WI38 (cell line): ENCODE measurements around the gene RBFOX1.
"Not testable (repeated sequence)": the region's sequence is repeated elsewhere in the genome, so short reads cannot be mapped to it uniquely, and the experiment has no call there.

Source experiments
- H3K4me3 ChIP-seq: 2 replicates; pipeline ENCODE4 v1.5.1; 2011; ENCODE audit warnings: low read depth, mild to moderate bottlenecking, control low read depth, low read length
- TF ChIP-seq, protein P1 (sequence below): IDR thresholded peaks from 2 replicates; pipeline ENCODE4 v1.5.1; 2012; ENCODE audit warnings: low read depth, mild to moderate bottlenecking, control low read depth, low read length

The RBFOX1 gene

DNA sequence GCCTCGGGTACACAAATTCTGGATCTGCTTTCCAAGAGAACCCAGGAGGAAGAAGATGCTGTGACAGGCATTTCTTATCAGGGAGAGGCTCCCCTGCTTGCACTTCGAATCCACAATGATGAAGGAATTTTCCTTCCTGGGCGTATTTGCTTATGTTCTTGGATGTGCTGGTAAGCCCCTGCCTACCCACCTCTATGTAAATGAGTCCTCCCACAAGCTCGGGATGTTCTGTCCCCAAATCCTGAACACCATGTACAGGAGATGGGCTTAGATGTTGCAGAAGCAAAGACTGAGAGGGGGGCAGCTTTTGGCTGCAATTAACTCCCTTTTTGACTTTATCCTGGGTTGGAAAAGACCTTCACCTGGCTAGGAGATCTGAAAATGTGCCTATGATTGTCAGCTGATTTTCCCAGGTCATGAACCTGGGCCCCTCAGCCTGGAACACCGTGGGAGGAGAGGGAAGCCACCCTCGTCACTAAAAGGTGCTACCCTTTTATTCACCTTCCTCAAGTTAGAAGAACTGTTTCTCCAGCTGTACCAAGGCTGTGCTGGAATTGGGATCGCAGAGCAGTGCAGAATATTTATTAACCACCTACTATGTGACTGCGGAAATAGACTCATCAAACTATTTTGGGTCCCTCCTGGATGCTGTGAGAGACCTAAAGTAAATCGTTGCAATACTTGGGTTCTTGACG lies 150.1 kb downstream of the RBFOX1 start:
- no peak overlapping the region for H3K4me3 ChIP-seq
- TF ChIP-seq, protein P1, sequence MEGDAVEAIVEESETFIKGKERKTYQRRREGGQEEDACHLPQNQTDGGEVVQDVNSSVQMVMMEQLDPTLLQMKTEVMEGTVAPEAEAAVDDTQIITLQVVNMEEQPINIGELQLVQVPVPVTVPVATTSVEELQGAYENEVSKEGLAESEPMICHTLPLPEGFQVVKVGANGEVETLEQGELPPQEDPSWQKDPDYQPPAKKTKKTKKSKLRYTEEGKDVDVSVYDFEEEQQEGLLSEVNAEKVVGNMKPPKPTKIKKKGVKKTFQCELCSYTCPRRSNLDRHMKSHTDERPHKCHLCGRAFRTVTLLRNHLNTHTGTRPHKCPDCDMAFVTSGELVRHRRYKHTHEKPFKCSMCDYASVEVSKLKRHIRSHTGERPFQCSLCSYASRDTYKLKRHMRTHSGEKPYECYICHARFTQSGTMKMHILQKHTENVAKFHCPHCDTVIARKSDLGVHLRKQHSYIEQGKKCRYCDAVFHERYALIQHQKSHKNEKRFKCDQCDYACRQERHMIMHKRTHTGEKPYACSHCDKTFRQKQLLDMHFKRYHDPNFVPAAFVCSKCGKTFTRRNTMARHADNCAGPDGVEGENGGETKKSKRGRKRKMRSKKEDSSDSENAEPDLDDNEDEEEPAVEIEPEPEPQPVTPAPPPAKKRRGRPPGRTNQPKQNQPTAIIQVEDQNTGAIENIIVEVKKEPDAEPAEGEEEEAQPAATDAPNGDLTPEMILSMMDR, result no peak

DNA sequence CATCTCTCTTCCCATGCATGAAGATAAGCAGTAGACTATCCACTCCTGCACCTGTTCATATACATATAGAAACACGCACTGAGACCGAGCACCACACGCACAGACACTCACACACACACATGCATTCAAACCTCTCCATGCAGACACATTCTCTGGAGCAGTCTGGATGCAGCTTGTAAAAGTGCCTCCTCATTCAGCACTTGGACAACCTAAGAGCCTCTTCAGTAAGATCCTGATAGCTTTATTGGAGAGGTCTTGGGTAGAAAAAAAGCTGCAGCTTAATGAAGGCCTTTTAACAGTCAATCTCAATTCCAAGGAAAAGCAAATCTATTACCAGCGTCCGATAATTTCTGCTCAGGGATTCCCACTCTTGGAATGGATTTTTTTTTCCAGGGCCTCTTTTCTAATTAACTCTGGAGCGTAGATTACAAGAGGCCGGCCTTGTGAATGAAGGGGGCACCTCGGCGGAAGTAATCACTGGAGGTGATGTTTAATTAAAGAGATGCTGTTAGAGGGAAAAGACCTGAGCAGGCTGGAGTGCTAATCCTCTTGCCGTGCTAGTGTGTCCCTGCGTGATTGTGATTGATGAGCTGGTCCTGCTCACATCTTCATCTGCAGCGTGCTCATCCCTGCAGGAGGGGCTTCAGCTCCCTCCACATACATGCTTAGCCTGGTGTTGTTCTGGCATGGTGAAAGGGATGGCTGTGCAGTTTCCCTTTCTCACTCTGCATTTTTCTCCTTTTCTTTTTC lies 155.1 kb downstream of the RBFOX1 start:
- TF ChIP-seq, protein P1, result no peak
- no peak overlapping the region for H3K4me3 ChIP-seq

DNA sequence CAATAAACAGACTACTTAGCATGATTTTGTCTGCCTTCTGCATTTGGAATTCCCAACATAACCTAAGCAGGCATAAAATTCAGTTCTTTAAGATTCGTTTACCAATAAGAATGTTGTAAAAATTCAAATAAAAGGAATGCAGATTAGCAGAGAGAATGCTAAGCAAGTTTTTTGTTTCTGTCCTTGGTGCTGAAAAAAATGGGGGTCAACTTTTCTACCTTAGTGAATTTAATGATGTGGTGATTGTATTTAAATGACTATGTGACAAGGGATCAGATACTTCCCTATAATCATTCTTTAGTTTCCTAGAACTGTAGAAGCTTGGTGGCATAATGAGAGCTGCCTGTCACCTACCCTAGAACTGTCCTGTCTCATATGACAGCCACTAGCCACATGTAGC lies 159.5 kb downstream of the RBFOX1 start:
- H3K4me3 ChIP-seq, result no peak overlapping the region
- TF ChIP-seq, protein P1, result no peak

DNA sequence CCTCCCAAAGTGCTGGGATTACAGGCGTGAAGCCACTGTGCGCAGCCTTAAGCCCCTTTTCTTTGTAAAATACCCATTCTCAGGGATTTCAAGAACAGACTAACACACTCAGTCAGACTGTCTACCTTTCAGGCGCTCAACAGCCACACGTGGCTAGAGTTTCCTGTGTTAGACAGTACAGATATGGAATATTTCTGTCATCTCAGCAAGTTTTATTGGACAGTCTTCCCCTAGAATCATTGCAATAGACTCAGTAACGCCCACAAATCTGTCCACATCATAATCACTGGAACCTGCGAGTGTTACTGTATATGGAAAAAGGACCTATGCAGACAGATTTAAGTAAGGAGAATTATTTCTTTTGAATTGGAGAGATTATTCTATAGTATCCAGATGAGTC lies 160.5 kb downstream of the RBFOX1 start:
- H3K4me3 ChIP-seq, result no peak overlapping the region
- TF ChIP-seq, protein P1, result no peak

DNA sequence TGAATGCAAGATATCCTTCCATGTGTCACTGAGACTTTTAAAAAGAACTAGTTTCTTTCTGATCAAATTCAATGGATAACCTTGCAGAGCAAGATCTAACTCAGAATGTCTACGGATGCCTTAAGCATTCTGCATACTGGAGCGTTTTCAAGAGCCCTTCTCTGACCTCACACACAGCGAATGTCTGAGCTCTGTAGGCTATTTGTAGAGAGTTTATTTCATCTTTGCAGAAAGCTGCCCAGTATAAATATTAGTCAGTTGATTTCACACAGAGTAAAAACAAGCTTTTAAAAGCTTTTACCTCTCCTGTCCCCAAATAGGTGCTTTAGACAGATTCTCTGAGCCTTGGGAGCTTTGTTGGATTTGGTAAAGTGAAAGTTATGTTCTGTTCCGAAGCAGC lies 165.0 kb downstream of the RBFOX1 start:
- TF ChIP-seq, protein P1, result no peak
- H3K4me3 ChIP-seq, result no peak overlapping the region

DNA sequence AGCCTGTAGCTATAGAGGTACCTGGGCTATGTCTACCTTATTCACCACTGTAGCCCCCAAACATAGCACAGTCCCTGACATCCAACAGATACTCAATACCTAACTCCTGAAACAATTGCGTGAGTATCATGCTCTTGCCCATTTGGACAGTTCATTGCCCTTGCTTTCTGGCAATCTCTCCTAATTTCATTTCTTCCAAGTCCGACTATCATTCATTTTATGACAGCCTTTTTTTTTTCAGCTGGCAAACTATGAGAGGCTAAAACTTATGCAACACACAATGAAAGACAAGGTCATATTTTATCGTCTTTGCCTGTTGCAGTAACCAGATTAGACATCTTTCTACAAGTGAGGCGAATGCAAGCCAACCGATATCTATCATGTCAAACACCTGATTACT lies 169.2 kb downstream of the RBFOX1 start:
- TF ChIP-seq, protein P1, result no peak
- no peak overlapping the region for H3K4me3 ChIP-seq

DNA sequence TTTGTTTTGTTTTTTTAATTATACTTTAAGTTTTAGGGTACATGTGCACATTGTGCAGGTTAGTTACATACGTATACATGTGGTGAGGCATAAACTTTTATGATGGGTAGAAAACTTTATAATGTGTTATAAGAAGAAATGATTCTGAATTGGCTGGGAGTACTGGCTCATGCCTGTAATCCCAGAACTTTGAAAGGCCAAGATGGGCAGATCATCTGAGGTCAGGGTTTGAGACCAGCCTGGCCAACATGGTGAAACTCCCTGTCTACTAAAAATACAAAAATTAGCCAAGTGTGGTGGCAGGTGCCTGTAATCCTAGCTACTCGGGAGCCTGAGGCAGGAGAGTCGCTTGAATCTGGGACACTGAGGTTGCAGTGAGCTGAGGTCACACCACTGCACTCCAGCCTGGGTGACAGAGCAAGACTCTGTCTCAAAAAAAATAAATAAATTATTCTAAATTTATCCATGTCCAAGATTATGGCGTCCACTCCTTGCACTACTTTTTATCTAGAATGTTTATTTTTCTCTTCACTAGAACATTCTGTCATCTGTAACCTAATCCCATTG lies 170.0 kb downstream of the RBFOX1 start:
- not testable (repeated sequence) for H3K4me3 ChIP-seq
